Measurements from ENCODE around the gene VWA3B. TPM values are rescaled to one million over a fixed set of nuclear protein-coding genes. Genes with fewer than 3 reads are reported as not detected.

VWA3B gene
- total and polyA plus RNA-seq, 5 donors from 2014 or later = not detected

DNA sequence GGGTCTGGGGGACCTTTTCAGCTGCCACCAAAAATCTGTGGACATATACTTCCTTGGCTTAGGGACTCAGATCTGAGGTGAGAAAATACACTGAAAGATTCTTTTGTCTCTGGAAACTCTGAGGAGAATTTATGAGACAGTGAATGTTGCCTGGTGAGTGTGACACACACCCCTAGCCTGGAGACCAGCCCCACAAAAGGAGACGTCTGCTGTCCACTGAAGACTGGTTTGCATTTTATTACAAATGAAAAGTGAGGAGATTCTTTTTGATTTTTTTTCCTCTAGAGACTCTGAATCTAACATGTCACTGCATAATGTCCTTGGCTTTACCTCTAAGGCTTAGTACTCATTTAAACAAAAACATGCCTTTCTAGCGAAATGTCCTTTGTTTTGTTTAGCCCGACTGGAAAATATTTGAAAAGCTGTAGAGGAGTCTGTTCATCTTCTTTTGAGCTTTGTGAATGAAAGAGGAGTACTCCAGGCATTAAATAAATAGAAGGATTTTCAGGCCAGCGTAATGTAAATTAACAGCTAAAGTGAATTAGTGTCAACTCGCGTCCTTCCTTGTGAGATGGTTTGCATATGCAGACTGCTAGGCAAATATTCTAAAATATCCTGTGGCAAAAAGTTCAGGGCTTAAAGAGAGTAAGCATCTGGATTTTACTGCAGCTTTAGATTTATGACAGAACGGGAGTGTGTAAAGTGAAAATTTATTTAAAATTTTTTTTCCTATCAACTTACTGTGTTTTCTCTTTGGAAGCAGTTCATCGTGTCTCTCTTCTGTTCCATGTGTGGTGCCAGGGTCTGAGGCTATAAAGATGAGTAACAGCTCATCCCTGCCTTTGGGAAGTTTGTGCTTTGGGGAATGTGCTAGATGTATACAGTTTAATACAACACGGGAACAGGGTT lies 125.4 kb downstream of the VWA3B start:
- ATAC-seq (ENCODE audit: low read depth in 2 of 2) = no peak

DNA sequence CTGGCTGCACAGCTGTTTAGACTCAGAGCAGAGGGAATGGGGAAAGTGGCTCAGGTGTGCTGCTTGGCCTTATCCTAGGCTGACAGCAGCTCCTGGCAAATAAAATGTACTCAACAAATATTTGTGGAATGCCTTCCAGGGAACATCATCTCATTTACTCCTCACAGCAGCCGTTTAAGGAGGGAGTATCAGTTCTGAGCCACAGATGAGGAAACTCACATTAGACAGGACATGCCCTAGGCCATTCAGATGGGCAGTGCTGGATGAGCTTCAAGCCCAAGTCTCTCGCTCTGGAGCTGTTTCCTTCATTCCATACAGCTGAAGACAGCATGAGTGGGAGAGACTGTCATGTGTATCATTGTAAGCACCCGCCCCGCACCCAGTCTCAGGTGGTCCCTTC lies 129.6 kb downstream of the VWA3B start:
- ATAC-seq (ENCODE audit: low read depth in 2 of 2) (no peak), DNase-seq (no peak)
- Histone ChIP-seq H3K4me1 (ENCODE audit: control insufficient read depth, insufficient read depth, low read length, poor library complexity, severe bottlenecking) (no peaks in the 10 kb centered on the region), H3K36me3 (ENCODE audit: control insufficient read depth, insufficient read depth, low read length) (no peaks in the 10 kb centered on the region), H3K27ac (ENCODE audit: insufficient read depth, low read length, poor library complexity, severe bottlenecking) (no peak overlapping the region), H3K27me3 (ENCODE audit: control insufficient read depth, insufficient read depth, low read length) (peaks cover 7% of the 10 kb centered on the region), H3K4me3 (ENCODE audit: low read depth, low read length) (no peak overlapping the region), H3K9me3 (ENCODE audit: control insufficient read depth in 2 of 2, low read length in 2 of 2) (peaks cover 5 to 7% of the 10 kb centered on the region in 2 experiments)
- no peaks in the 10 kb centered on the region for H3K4me1 Mint-ChIP-seq
- no peaks in the 10 kb centered on the region for H3K36me3 Mint-ChIP-seq
- peaks cover 0 to 24% (median 4%) of the 10 kb centered on the region in 7 donors for H3K9me3 Mint-ChIP-seq
- peaks cover 24% of the 10 kb centered on the region for H3K27me3 Mint-ChIP-seq
- peak overlapping the region in 1 of 4 donors; percentile 74 for H3K4me3 Mint-ChIP-seq
- H3K27ac Mint-ChIP-seq = no peak overlapping the region

More for the DNA sequence above, 125.4 kb downstream of the VWA3B start:
- no peak for DNase-seq
- peaks cover 0 to 5% (median 0%) of the 10 kb centered on the region in 7 donors for H3K9me3 Mint-ChIP-seq
- H3K4me3 Mint-ChIP-seq = no peak overlapping the region
- no peaks in the 10 kb centered on the region for H3K36me3 ChIP-seq (ENCODE audit: control insufficient read depth, insufficient read depth, low read length)
- H3K4me3 ChIP-seq (ENCODE audit: low read depth, low read length) = no peak overlapping the region
- peaks cover 27% of the 10 kb centered on the region for H3K27me3 Mint-ChIP-seq
- peaks cover 6% of the 10 kb centered on the region for H3K27me3 ChIP-seq (ENCODE audit: control insufficient read depth, insufficient read depth, low read length)
- no peaks in the 10 kb centered on the region for H3K36me3 Mint-ChIP-seq
- no peak overlapping the region for H3K27ac Mint-ChIP-seq
- no peaks in the 10 kb centered on the region for H3K4me1 ChIP-seq (ENCODE audit: control insufficient read depth, insufficient read depth, low read length, poor library complexity, severe bottlenecking)
- no peak overlapping the region for H3K27ac ChIP-seq (ENCODE audit: insufficient read depth, low read length, poor library complexity, severe bottlenecking)
- H3K4me1 Mint-ChIP-seq = no peaks in the 10 kb centered on the region
- no peaks in the 10 kb centered on the region for H3K9me3 ChIP-seq (ENCODE audit: control insufficient read depth in 2 of 2, low read length in 2 of 2)

DNA sequence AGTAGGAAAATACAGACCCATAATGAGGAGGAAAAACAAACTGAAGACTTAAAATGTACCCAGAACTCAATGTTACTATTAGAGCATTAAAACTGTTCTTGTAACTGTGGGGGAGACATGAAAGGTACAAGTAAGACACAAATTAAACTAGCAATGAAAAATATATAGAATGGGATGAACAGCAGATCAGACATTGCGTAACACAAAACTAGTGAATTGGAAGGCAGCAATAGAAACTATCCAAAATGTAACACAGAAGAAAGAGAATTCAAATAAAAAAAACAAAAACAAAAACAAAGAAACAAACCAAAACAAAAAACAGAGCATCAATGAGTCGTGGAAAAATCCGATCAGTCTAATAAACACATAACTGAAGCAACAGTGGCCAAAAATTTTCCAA lies 132.2 kb downstream of the VWA3B start:
- no peak for ATAC-seq (ENCODE audit: low read depth in 2 of 2)
- H3K4me1 ChIP-seq (ENCODE audit: control insufficient read depth, insufficient read depth, low read length, poor library complexity, severe bottlenecking) = no peaks in the 10 kb centered on the region
- Mint-ChIP-seq H3K4me1 (no peaks in the 10 kb centered on the region), H3K27me3 (peaks cover 26% of the 10 kb centered on the region), H3K4me3 (no peak overlapping the region), H3K27ac (no peak overlapping the region), H3K36me3 (no peaks in the 10 kb centered on the region), H3K9me3 (peaks cover 0 to 24% (median 7%) of the 10 kb centered on the region in 7 donors)
- peaks cover 7% of the 10 kb centered on the region for H3K27me3 ChIP-seq (ENCODE audit: control insufficient read depth, insufficient read depth, low read length)
- peaks cover 7 to 8% of the 10 kb centered on the region in 2 experiments for H3K9me3 ChIP-seq (ENCODE audit: control insufficient read depth in 2 of 2, low read length in 2 of 2)
- H3K27ac ChIP-seq (ENCODE audit: insufficient read depth, low read length, poor library complexity, severe bottlenecking) = no peak overlapping the region
- DNase-seq = no peak
- H3K36me3 ChIP-seq (ENCODE audit: control insufficient read depth, insufficient read depth, low read length) = no peaks in the 10 kb centered on the region
- no peak overlapping the region for H3K4me3 ChIP-seq (ENCODE audit: low read depth, low read length)

DNA sequence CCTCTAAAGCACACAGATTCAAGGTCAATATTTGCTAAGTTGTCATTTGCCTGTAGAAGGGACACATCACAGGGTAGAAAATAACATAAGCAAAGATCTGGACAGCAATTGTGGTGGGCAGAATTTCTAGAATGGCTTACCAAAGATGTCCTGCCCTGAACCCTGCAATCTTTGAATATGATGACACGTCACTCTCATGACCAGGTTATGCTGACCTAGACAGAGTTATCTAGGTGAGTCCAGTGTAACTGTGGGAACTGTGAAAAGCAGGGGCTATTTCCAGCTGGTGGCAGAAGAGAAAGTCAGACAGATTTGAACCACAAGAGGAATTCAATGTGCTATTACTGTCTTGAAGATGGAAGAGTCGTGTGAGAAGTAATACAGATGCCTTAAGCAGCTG lies 147.0 kb downstream of the VWA3B start:
- H3K27ac ChIP-seq (ENCODE audit: insufficient read depth, low read length, poor library complexity, severe bottlenecking) = no peak overlapping the region
- ATAC-seq (ENCODE audit: low read depth in 2 of 2) (no peak), DNase-seq (no peak)
- H3K4me1 Mint-ChIP-seq = no peaks in the 10 kb centered on the region
- H3K4me3 ChIP-seq (ENCODE audit: low read depth, low read length) = no peak overlapping the region
- no peaks in the 10 kb centered on the region for H3K27me3 ChIP-seq (ENCODE audit: control insufficient read depth, insufficient read depth, low read length)
- no peaks in the 10 kb centered on the region for H3K9me3 ChIP-seq (ENCODE audit: control insufficient read depth in 2 of 2, low read length in 2 of 2)
- peaks cover 10% of the 10 kb centered on the region for H3K27me3 Mint-ChIP-seq
- no peaks in the 10 kb centered on the region for H3K4me1 ChIP-seq (ENCODE audit: control insufficient read depth, insufficient read depth, low read length, poor library complexity, severe bottlenecking)
- H3K9me3 Mint-ChIP-seq = peaks cover 0 to 3% (median 0%) of the 10 kb centered on the region in 7 donors
- H3K27ac Mint-ChIP-seq = no peak overlapping the region
- no peaks in the 10 kb centered on the region for H3K36me3 ChIP-seq (ENCODE audit: control insufficient read depth, insufficient read depth, low read length)
- no peaks in the 10 kb centered on the region for H3K36me3 Mint-ChIP-seq
- H3K4me3 Mint-ChIP-seq = no peak overlapping the region

DNA sequence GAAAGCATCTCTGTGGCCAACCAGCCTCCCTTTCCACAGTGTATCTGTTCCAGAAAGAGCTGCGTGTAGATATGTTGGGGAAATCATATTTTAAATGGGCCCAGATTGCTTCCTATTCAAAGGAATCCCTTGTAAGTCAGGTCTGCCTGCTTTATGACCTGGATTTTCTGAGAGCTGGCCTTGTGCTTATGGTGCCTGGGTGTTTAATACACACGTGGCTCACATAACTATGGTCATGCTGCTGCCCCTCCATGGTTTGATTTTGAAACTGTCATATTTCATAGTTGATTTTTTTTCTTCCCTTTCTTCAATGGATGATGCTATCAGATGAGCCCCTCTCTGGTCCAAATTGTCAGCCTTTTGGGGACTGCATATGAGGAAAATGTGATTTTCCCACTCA lies 147.8 kb downstream of the VWA3B start:
- no peaks in the 10 kb centered on the region for H3K36me3 ChIP-seq (ENCODE audit: control insufficient read depth, insufficient read depth, low read length)
- no peak overlapping the region for H3K4me3 ChIP-seq (ENCODE audit: low read depth, low read length)
- no peaks in the 10 kb centered on the region for H3K9me3 ChIP-seq (ENCODE audit: control insufficient read depth in 2 of 2, low read length in 2 of 2)
- H3K27ac ChIP-seq (ENCODE audit: insufficient read depth, low read length, poor library complexity, severe bottlenecking) = no peak overlapping the region
- Mint-ChIP-seq H3K4me3 (no peak overlapping the region), H3K4me1 (no peaks in the 10 kb centered on the region), H3K27me3 (peaks cover 9% of the 10 kb centered on the region), H3K27ac (no peak overlapping the region), H3K9me3 (peaks cover 0 to 3% (median 0%) of the 10 kb centered on the region in 7 donors), H3K36me3 (no peaks in the 10 kb centered on the region)
- DNase-seq (no peak), ATAC-seq (ENCODE audit: low read depth in 2 of 2) (no peak)
- H3K27me3 ChIP-seq (ENCODE audit: control insufficient read depth, insufficient read depth, low read length) = no peaks in the 10 kb centered on the region
- H3K4me1 ChIP-seq (ENCODE audit: control insufficient read depth, insufficient read depth, low read length, poor library complexity, severe bottlenecking) = no peaks in the 10 kb centered on the region

DNA sequence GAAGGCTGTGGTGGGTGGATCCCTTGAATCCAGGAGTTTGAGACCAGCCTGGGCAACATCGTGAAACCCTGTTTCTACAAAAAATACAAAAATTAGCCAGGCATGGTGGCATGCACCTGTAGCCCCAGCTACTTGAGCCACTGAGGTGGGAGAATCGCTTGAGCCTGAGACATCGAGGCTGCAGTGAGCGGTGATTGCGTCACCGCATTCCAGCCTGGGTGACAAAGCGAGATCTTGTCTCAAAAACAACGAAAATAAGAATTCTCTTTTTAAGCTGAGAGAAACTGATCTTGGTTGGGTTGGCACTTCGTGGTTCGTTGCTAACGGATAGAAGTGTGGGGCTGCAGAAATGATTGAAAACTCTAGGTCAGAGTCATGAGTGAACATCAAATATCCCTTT lies 150.0 kb downstream of the VWA3B start:
- Histone ChIP-seq H3K4me1 (ENCODE audit: control insufficient read depth, insufficient read depth, low read length, poor library complexity, severe bottlenecking) (no peaks in the 10 kb centered on the region), H3K27ac (ENCODE audit: insufficient read depth, low read length, poor library complexity, severe bottlenecking) (no peak overlapping the region), H3K27me3 (ENCODE audit: control insufficient read depth, insufficient read depth, low read length) (peaks cover 6% of the 10 kb centered on the region), H3K9me3 (ENCODE audit: control insufficient read depth in 2 of 2, low read length in 2 of 2) (no peaks in the 10 kb centered on the region), H3K4me3 (ENCODE audit: low read depth, low read length) (no peak overlapping the region), H3K36me3 (ENCODE audit: control insufficient read depth, insufficient read depth, low read length) (no peaks in the 10 kb centered on the region)
- no peak overlapping the region for H3K27ac Mint-ChIP-seq
- peaks cover 0 to 3% (median 0%) of the 10 kb centered on the region in 7 donors for H3K9me3 Mint-ChIP-seq
- H3K4me3 Mint-ChIP-seq = no peak overlapping the region
- DNase-seq = no peak
- peaks cover 22% of the 10 kb centered on the region for H3K27me3 Mint-ChIP-seq
- no peaks in the 10 kb centered on the region for H3K36me3 Mint-ChIP-seq
- ATAC-seq (ENCODE audit: low read depth in 2 of 2) = no peak
- H3K4me1 Mint-ChIP-seq = no peaks in the 10 kb centered on the region

DNA sequence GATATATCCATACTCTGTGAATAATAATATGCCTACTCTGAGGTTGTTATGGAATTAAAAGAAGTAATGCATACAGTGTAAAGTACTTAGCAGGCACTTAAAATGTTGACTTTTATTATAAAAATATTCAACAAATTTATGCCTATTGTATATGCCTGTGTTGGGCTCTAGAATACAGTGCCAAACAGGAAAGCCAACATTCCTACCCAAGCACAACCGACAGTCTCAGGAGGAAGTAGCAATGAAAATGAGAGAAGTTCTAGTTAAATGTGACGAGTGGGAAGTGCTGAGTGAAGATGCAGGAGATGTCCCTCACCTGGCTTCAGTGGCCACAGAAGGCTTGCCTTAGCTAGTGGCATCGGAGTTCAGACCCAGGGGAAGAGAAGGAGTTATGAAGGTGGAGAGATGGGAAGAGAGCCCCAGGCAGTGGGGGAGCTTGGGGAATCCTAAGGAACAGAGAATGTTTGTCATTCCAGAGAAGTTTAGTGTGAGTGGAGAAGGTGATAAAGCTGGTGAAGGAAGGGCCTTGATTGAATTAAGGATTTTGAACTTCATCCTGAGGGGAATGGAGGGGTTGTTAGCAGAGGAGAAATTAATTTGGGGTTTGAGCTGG lies 153.9 kb downstream of the VWA3B start:
- peak overlapping the region in 1 of 4 donors; percentile 39 for H3K4me3 Mint-ChIP-seq
- H3K4me1 ChIP-seq (ENCODE audit: control insufficient read depth, insufficient read depth, low read length, poor library complexity, severe bottlenecking) = no peaks in the 10 kb centered on the region
- ATAC-seq (ENCODE audit: low read depth in 2 of 2) (no peak), DNase-seq (no peak)
- H3K27ac Mint-ChIP-seq = no peak overlapping the region
- peaks cover 27% of the 10 kb centered on the region for H3K27me3 Mint-ChIP-seq
- peaks cover 0 to 3% (median 0%) of the 10 kb centered on the region in 7 donors for H3K9me3 Mint-ChIP-seq
- no peak overlapping the region for H3K4me3 ChIP-seq (ENCODE audit: low read depth, low read length)
- no peaks in the 10 kb centered on the region for H3K36me3 ChIP-seq (ENCODE audit: control insufficient read depth, insufficient read depth, low read length)
- H3K27me3 ChIP-seq (ENCODE audit: control insufficient read depth, insufficient read depth, low read length) = peaks cover 6% of the 10 kb centered on the region
- no peaks in the 10 kb centered on the region for H3K36me3 Mint-ChIP-seq
- H3K9me3 ChIP-seq (ENCODE audit: control insufficient read depth in 2 of 2, low read length in 2 of 2) = no peaks in the 10 kb centered on the region
- H3K27ac ChIP-seq (ENCODE audit: insufficient read depth, low read length, poor library complexity, severe bottlenecking) = no peak overlapping the region
- H3K4me1 Mint-ChIP-seq = no peaks in the 10 kb centered on the region
